Adrenal gland (tissue), 12 donors: Measurements from ENCODE around the gene SPP1. TPM values are rescaled to one million over a fixed set of nuclear protein-coding genes. Genes with fewer than 3 reads are reported as not detected.

Experiments used
- DNase-seq, 7 donors: peaks; one replicate each; pipeline ENCODE4 v3.0.0-alpha.2; 2019 to 2020
- H3K27ac ChIP-seq, 5 donors: fragments of 200-600 bp; sonication (generic) in 4 of 5; 1 replicate in 3 of 5; 2 replicates in 2 of 5; pipeline versions ENCODE4 v1.5.1 to v1.8.0; 2016 to 2020; ENCODE audit warnings: mild to moderate bottlenecking in 1 of 5
- H3K27me3 ChIP-seq: fragments of 200-600 bp; 2 replicates; pipeline ENCODE4 v1.8.0; 2021
- H3K36me3 ChIP-seq, 2 donors: fragments of 200-600 bp; replicated peaks in 1 of 2; 1 replicate in 1 of 2; 2 replicates in 1 of 2; pipeline versions ENCODE4 v1.5.1 to v1.8.0; 2018 to 2022
- H3K4me1 ChIP-seq, 2 donors: fragments of 200-600 bp; replicated peaks in 1 of 2; 1 replicate in 1 of 2; 2 replicates in 1 of 2; pipeline versions ENCODE4 v1.5.1 to v1.8.0; 2018 to 2021
- H3K4me3 ChIP-seq, 4 donors: fragments of 200-600 bp; sonication (generic) in 3 of 4; one replicate each; pipeline ENCODE4 v1.5.1; 2016 to 2018
- H3K9me3 ChIP-seq, 3 donors: fragments of 200-600 bp; sonication (generic) in 1 of 3; replicated peaks in 1 of 3; 1 replicate in 2 of 3; 2 replicates in 1 of 3; pipeline versions ENCODE4 v1.5.1 to v1.8.0; 2016 to 2021
- CTCF ChIP-seq, 6 experiments: fragments of 450-650 bp in 4 of 6; fragments of 200-600 bp in 2 of 6; sonication (generic) in 1 of 6; IDR thresholded peaks; 1 replicate in 5 of 6; 2 replicates in 1 of 6; pipeline versions ENCODE4 v1.5.1 to v1.8.0; 2016 to 2021; ENCODE audit warnings: antibody characterized with exemption in 6 of 6, mild to moderate bottlenecking in 2 of 6, moderate library complexity in 1 of 6
- POLR2A ChIP-seq, 2 donors: fragments of 450-650 bp; IDR thresholded peaks; one replicate each; pipeline ENCODE4 v1.6.1; 2017; ENCODE audit warnings: antibody characterized with exemption in 2 of 2, mild to moderate bottlenecking in 2 of 2, moderate library complexity in 1 of 2
- WGBS, 4 donors: extraction: QIAGEN DNeasy Blood & Tissue Kit in 2 of 4; methylation state at CpG; one replicate each; pipeline versions ENCODE4 v1.1.5 to v1.1.7; 2013 to 2017; 5-methylcytosine and 5-hydroxymethylcytosine counted together
- intact Hi-C, 2 donors: fragments of 100-400 bp; cut with DNase I; formaldehyde crosslinking; loops; one replicate each; pipeline versions ENCODE4 v1.14.1 to v1.15.0; 2022 to 2023
- polyA plus RNA-seq, 3 donors: library from polyadenylated mRNA; stranded (reverse); fragments of 200-250 nt in 2 of 3; fragments of 350-450 nt in 1 of 3; fragmentation: Illumina TruSeq in 1 of 3; extraction: RNeasy Lipid Tissue Mini Kit (QIAGEN cat#74804) in 1 of 3; gene quantifications; one replicate each; pipeline ENCODE4 v1.2.3, GENCODE V29; 2013 to 2014
- total RNA-seq, 9 donors: library from RNA; depleted of rRNA in 4 of 9; stranded (reverse); fragments of >200 nt in 4 of 9; fragments of 120-200 nt in 1 of 9; fragmentation: NEBNext Ultra II Directional in 1 of 9; extraction: Animal tissue kit (Norgen Biotek cat#: 25700) in 1 of 9; gene quantifications; one replicate each; pipeline versions ENCODE4 v1.1.0 to v1.2.4, GENCODE V29; 2013 to 2023
- donor health status: healthy with polysubstance abuse.
- donor health status: Bipolar disorder and iron deficiency.
- donor health status: DM: yes; HTN: yes; CAD: no.
- donor health status: DM: no; HTN: no; CAD: no.
- donor health status: DM: no; HTN: no; CAD: no.
- donor health status: DM: yes; HTN: yes; CAD: no.

The SPP1 gene
- total and polyA plus RNA-seq, 12 donors: 5.2 to 166 (median 39.3) TPM

- WGBS, 4 donors: 84 to 90% (median 87%) methylated on average over 2 of the region's 2 CpGs
- DNase-seq: no peak
- no peak overlapping the region for H3K27ac ChIP-seq
- TF ChIP-seq CTCF (IDR thresholded peaks at IDR 0.05) (no peak), POLR2A (IDR thresholded peaks at IDR 0.05) (no peak)
- H3K27me3 ChIP-seq: no peaks in the 10 kb centered on the region
- intact Hi-C loops: loop anchor here (5.0 kb wide), 1 partner anchor 113 kb away; no protein-coding TSS in a partner anchor
- peaks cover 0 to 6% of the 10 kb centered on the region in 2 donors for H3K4me1 ChIP-seq
- no peak overlapping the region for H3K4me3 ChIP-seq
- H3K9me3 ChIP-seq: no peaks in the 10 kb centered on the region
- H3K36me3 ChIP-seq: no peaks in the 10 kb centered on the region
Observed at GRCh38 chr4:87970121-87970520, 5.4 kb upstream of the SPP1 start.

- intact Hi-C loops: loop anchor here (5.0 kb wide), 1 partner anchor 115 kb away; no protein-coding TSS in a partner anchor
- no peaks in the 10 kb centered on the region for H3K36me3 ChIP-seq
- H3K27ac ChIP-seq: no peak overlapping the region
- WGBS, 4 donors: 47 to 90% (median 67%) methylated on average over 1 of the region's 1 CpG
- H3K4me1 ChIP-seq: peaks cover 0 to 6% of the 10 kb centered on the region in 2 donors
- no peaks in the 10 kb centered on the region for H3K27me3 ChIP-seq
- DNase-seq: no peak
- H3K9me3 ChIP-seq: no peaks in the 10 kb centered on the region
- no peak overlapping the region for H3K4me3 ChIP-seq
- TF ChIP-seq POLR2A (IDR thresholded peaks at IDR 0.05) (no peak), CTCF (IDR thresholded peaks at IDR 0.05) (no peak)
Observed at GRCh38 chr4:87971866-87972265, 3.6 kb upstream of the SPP1 start.

- intact Hi-C loops: loop anchor here (5.0 kb wide), 1 partner anchor 116 kb away; no protein-coding TSS in a partner anchor
- peak; percentile 61 to 89 (median 82) for TF ChIP-seq CTCF (IDR thresholded peaks at IDR 0.05)
- no peak for TF ChIP-seq POLR2A (IDR thresholded peaks at IDR 0.05)
- peak; percentile 63 to 85 (median 68) for DNase-seq
Observed at GRCh38 chr4:87973283-87974169, 2.0 kb upstream of the SPP1 start.

GRCh38 chr4:87974856-87975462 is 555 bp upstream of the SPP1 start:
- Histone ChIP-seq H3K27ac (no peak overlapping the region), H3K4me3 (no peak overlapping the region), H3K36me3 (no peaks in the 10 kb centered on the region), H3K4me1 (peaks cover 0 to 6% of the 10 kb centered on the region in 2 donors), H3K9me3 (no peaks in the 10 kb centered on the region), H3K27me3 (no peaks in the 10 kb centered on the region)
- whole genome bisulfite sequencing, 4 donors: 48 to 63% (median 57%) methylated on average over 6 of the region's 6 CpGs
- no peak for TF ChIP-seq CTCF (IDR thresholded peaks at IDR 0.05)
- no peak for TF ChIP-seq POLR2A (IDR thresholded peaks at IDR 0.05)
- intact Hi-C loops: loop anchor here (5.0 kb wide), 1 partner anchor 118 kb away; no protein-coding TSS in a partner anchor
- no peak for DNase-seq

More at GRCh38 chr4:87973283-87974169, 2.0 kb upstream of the SPP1 start:
- no peaks in the 10 kb centered on the region for H3K9me3 ChIP-seq
- WGBS, 4 donors: 27 to 28% (median 27%) methylated on average over 14 of the region's 14 CpGs
- H3K36me3 ChIP-seq: no peaks in the 10 kb centered on the region
- H3K4me3 ChIP-seq: peak overlapping the region in 1 of 4 donors; percentile 41
- peaks cover 0 to 6% of the 10 kb centered on the region in 2 donors for H3K4me1 ChIP-seq
- peak overlapping the region in 1 of 5 donors; percentile 37 for H3K27ac ChIP-seq
- no peaks in the 10 kb centered on the region for H3K27me3 ChIP-seq
